ENCODE measurements around the gene SRSF1.

Gene SRSF1

DNA sequence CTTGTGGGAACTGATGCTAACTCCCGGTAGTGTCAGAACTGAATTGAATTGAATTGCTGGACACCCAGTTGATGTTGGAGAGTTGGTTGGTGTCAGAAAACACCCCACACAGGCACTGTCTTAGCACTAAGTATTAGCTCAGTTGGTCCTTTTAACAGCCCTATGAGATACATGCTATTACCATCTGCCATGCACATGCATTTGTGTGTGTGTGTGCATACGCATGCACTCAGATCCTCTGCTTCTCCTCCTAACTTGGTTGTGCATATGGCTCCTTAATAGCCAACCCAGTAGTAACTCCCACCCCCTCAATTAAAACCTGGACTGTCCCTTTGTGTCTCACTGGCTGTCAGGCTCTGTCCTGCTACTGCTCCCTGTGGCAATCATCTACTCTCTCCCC is 43.9 kb upstream of the SRSF1 start:
- DNase-seq: no peak
- Histone ChIP-seq H3K36me3 (replicated peaks; ENCODE audit: insufficient read depth, low read length) (no peaks in the 10 kb centered on the region), H3F3A (ENCODE audit: insufficient read depth, low read length) (no peaks in the 10 kb centered on the region), H3K4me3 (ENCODE audit: low read length) (no peak overlapping the region), H3K4me1 (ENCODE audit: low read length) (no peaks in the 10 kb centered on the region), H3K27ac (ENCODE audit: low read length) (no peak overlapping the region), H4K20me1 (ENCODE audit: insufficient read depth, low read length) (no peaks in the 10 kb centered on the region), H3K9ac (ENCODE audit: low read length) (no peak overlapping the region), H3K9me2 (replicated peaks; ENCODE audit: insufficient read depth, low read length) (no peaks in the 10 kb centered on the region), H3K9me3 (replicated peaks; ENCODE audit: insufficient read depth, low read length) (no peaks in the 10 kb centered on the region), H2AFZ (ENCODE audit: low read length) (no peak overlapping the region), H3K4me2 (ENCODE audit: low read depth, low read length) (no peak overlapping the region), H3K79me2 (ENCODE audit: low read length) (no peaks in the 10 kb centered on the region), H3K27me3 (replicated peaks; ENCODE audit: insufficient read depth, low read length) (no peaks in the 10 kb centered on the region)
- no peak for TF ChIP-seq EZH2phosphoT487 (IDR thresholded peaks at IDR 0.05; ENCODE audit: low read length)
- TF ChIP-seq, protein P1, sequence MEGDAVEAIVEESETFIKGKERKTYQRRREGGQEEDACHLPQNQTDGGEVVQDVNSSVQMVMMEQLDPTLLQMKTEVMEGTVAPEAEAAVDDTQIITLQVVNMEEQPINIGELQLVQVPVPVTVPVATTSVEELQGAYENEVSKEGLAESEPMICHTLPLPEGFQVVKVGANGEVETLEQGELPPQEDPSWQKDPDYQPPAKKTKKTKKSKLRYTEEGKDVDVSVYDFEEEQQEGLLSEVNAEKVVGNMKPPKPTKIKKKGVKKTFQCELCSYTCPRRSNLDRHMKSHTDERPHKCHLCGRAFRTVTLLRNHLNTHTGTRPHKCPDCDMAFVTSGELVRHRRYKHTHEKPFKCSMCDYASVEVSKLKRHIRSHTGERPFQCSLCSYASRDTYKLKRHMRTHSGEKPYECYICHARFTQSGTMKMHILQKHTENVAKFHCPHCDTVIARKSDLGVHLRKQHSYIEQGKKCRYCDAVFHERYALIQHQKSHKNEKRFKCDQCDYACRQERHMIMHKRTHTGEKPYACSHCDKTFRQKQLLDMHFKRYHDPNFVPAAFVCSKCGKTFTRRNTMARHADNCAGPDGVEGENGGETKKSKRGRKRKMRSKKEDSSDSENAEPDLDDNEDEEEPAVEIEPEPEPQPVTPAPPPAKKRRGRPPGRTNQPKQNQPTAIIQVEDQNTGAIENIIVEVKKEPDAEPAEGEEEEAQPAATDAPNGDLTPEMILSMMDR (IDR thresholded peaks at IDR 0.05; ENCODE audit: low read length): no peak
- no peak for TF ChIP-seq EZH2 (optimal IDR thresholded peaks at IDR 0.05; ENCODE audit: low read depth, low read length)

DNA sequence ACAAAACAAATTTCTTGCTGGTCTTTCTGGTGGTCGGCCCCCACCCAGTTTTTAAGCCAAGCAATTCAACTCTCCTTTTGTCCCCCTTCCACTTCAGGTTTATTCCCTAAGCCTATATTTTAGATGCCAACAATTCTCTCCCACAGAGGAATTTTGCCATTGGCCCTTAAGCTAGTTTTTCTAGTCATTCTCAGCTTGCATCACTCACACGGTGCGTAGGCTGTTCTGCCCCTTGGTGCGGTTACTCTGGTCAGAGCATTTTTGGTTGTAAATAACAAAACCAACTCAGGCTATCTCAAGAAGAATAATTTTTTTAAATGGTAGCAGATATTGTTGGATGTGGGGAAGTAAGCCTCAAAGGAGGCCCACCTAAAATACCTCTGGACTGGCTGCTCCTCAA is 42.5 kb upstream of the SRSF1 start:
- H3K36me3 ChIP-seq (replicated peaks; ENCODE audit: insufficient read depth, low read length): no peaks in the 10 kb centered on the region
- no peak overlapping the region for H2AFZ ChIP-seq (ENCODE audit: low read length)
- H3K27me3 ChIP-seq (replicated peaks; ENCODE audit: insufficient read depth, low read length): no peaks in the 10 kb centered on the region
- H3K9ac ChIP-seq (ENCODE audit: low read length): no peak overlapping the region
- no peak overlapping the region for H3K27ac ChIP-seq (ENCODE audit: low read length)
- no peaks in the 10 kb centered on the region for H3K9me2 ChIP-seq (replicated peaks; ENCODE audit: insufficient read depth, low read length)
- no peaks in the 10 kb centered on the region for H3K9me3 ChIP-seq (replicated peaks; ENCODE audit: insufficient read depth, low read length)
- H3K79me2 ChIP-seq (ENCODE audit: low read length): no peaks in the 10 kb centered on the region
- H3K4me2 ChIP-seq (ENCODE audit: low read depth, low read length): no peak overlapping the region
- DNase-seq: no peak
- H3F3A ChIP-seq (ENCODE audit: insufficient read depth, low read length): no peaks in the 10 kb centered on the region
- H3K4me1 ChIP-seq (ENCODE audit: low read length): no peaks in the 10 kb centered on the region
- no peaks in the 10 kb centered on the region for H4K20me1 ChIP-seq (ENCODE audit: insufficient read depth, low read length)
- TF ChIP-seq EZH2phosphoT487 (IDR thresholded peaks at IDR 0.05; ENCODE audit: low read length): no peak
- TF ChIP-seq, protein P1 (IDR thresholded peaks at IDR 0.05; ENCODE audit: low read length): no peak
- TF ChIP-seq EZH2 (optimal IDR thresholded peaks at IDR 0.05; ENCODE audit: low read depth, low read length): no peak
- no peak overlapping the region for H3K4me3 ChIP-seq (ENCODE audit: low read length)

DNA sequence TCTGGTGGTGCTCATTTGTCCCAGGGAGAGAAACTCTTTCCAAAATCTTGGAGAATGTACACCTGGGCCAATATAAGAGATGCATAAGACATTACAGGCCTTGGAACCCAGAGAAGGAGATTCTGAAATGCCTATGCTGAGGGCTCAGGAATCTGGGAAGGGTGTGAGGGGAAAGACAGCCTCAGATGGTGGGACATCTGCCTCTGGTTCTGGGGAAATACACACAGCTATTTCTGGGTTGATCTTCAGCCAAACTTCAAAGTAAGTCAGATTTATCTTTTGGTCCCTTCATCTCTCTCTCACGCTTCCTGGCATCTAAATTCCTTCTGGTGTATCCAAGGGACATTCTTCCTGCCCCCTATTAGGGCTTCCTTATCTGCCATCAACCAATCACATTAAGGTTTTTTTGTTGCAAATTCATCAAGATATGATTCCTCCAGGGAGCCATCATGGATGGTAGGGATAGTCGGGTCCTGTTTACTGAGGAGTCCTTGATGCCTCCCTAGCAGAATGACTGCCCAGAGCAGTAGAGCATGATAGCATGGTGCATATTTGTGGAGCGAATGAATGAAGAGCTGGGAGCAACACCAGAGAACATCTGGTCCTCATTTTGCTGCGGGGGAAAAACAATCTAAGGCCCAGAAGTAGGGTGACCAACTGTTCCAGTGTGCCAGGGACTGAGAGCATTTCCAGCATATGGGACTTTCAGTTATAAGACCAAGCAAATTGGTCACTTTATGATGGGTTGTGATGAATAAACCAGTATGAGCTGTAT is 40.5 kb upstream of the SRSF1 start:
- H3K4me2 ChIP-seq (ENCODE audit: low read depth, low read length): no peak overlapping the region
- H3K36me3 ChIP-seq (replicated peaks; ENCODE audit: insufficient read depth, low read length): no peaks in the 10 kb centered on the region
- no peaks in the 10 kb centered on the region for H3K9me2 ChIP-seq (replicated peaks; ENCODE audit: insufficient read depth, low read length)
- no peak overlapping the region for H3K27ac ChIP-seq (ENCODE audit: low read length)
- H3K27me3 ChIP-seq (replicated peaks; ENCODE audit: insufficient read depth, low read length): no peaks in the 10 kb centered on the region
- no peaks in the 10 kb centered on the region for H3K79me2 ChIP-seq (ENCODE audit: low read length)
- H3K9ac ChIP-seq (ENCODE audit: low read length): no peak overlapping the region
- no peaks in the 10 kb centered on the region for H3F3A ChIP-seq (ENCODE audit: insufficient read depth, low read length)
- H2AFZ ChIP-seq (ENCODE audit: low read length): no peak overlapping the region
- no peaks in the 10 kb centered on the region for H3K4me1 ChIP-seq (ENCODE audit: low read length)
- H4K20me1 ChIP-seq (ENCODE audit: insufficient read depth, low read length): no peaks in the 10 kb centered on the region
- H3K4me3 ChIP-seq (ENCODE audit: low read length): no peak overlapping the region
- TF ChIP-seq EZH2phosphoT487 (IDR thresholded peaks at IDR 0.05; ENCODE audit: low read length): no peak
- TF ChIP-seq, protein P1 (IDR thresholded peaks at IDR 0.05; ENCODE audit: low read length): no peak
- TF ChIP-seq EZH2 (optimal IDR thresholded peaks at IDR 0.05; ENCODE audit: low read depth, low read length): no peak
- no peak for DNase-seq
- H3K9me3 ChIP-seq (replicated peaks; ENCODE audit: insufficient read depth, low read length): no peaks in the 10 kb centered on the region

Measured in MM.1S (cell line).